Ovary (tissue), 9 donors: ENCODE data around the gene ANKRD44. TPM values are rescaled to one million over a fixed set of nuclear protein-coding genes. Genes with fewer than 3 reads are reported as not detected.

Experiments used
- DNase-seq, 5 donors: peaks; one replicate each; pipeline ENCODE4 v3.0.0-alpha.2; 2019 to 2020
- H3K27ac ChIP-seq, 2 donors: fragments of 200-600 bp; one replicate each; pipeline versions ENCODE4 v1.5.1 to v1.8.0; 2019 to 2022
- H3K27me3 ChIP-seq: fragments of 200-600 bp; one replicate; pipeline ENCODE4 v1.8.0; 2022
- H3K36me3 ChIP-seq: fragments of 200-600 bp; sonication (generic); one replicate; pipeline ENCODE4 v1.5.1; 2019
- H3K4me1 ChIP-seq: one replicate; pipeline ENCODE4 v1.8.1; 2013; ENCODE audit warnings: mild to moderate bottlenecking, moderate library complexity; ENCODE audit not compliant: insufficient read depth
- H3K4me3 ChIP-seq: fragments of 200-600 bp; sonication (generic); one replicate; pipeline ENCODE4 v1.5.1; 2017
- H3K9me3 ChIP-seq, 2 donors: fragments of 200-600 bp in 1 of 2; sonication (generic) in 1 of 2; one replicate each; pipeline versions ENCODE4 v1.5.1 to v1.8.1; 2013 to 2019; ENCODE audit warnings: mild to moderate bottlenecking in 1 of 2, moderate library complexity in 1 of 2
- CTCF ChIP-seq, 3 donors: fragments of 450-650 bp in 2 of 3; fragments of 200-600 bp in 1 of 3; IDR thresholded peaks; one replicate each; pipeline versions ENCODE4 v1.5.1 to v1.8.0; 2016 to 2022; ENCODE audit warnings: antibody characterized with exemption in 3 of 3, mild to moderate bottlenecking in 1 of 3
- EP300 ChIP-seq: sonication (generic); formaldehyde crosslinking; IDR thresholded peaks from one replicate; pipeline ENCODE4 v1.6.1; 2017; ENCODE audit warnings: antibody characterized with exemption
- POLR2A ChIP-seq: fragments of 450-650 bp; IDR thresholded peaks from one replicate; pipeline ENCODE4 v1.6.1; 2017; ENCODE audit warnings: antibody characterized with exemption, mild to moderate bottlenecking, moderate library complexity
- WGBS, 3 donors: extraction: QIAGEN DNeasy Blood & Tissue Kit in 1 of 3; methylation state at CpG; one replicate each; pipeline versions ENCODE4 v1.1.5 to v1.1.7; 2013 to 2017; 5-methylcytosine and 5-hydroxymethylcytosine counted together
- intact Hi-C, 4 donors: fragments of 100-400 bp; cut with DNase I; formaldehyde crosslinking; loops; one replicate each; pipeline versions ENCODE4 v1.11.0 to v1.15.1; 2022 to 2023
- polyA plus RNA-seq, 2 donors: library from polyadenylated mRNA; stranded (reverse); fragments of 200-250 nt in 1 of 2; fragments of 350-450 nt in 1 of 2; fragmentation: Illumina TruSeq in 1 of 2; extraction: RNeasy Lipid Tissue Mini Kit (QIAGEN cat#74804) in 1 of 2; gene quantifications; one replicate each; pipeline ENCODE4 v1.2.3, GENCODE V29; 2013 to 2014
- total RNA-seq, 7 donors: library from RNA; depleted of rRNA in 2 of 7; stranded (reverse); fragments of >200 nt in 2 of 7; fragmentation: NEBNext Ultra II Directional in 3 of 7; extraction: Animal tissue kit (Norgen Biotek cat#: 25700) in 3 of 7; gene quantifications; one replicate each; pipeline versions ENCODE4 v1.1.0 to v1.2.4, GENCODE V29; 2016 to 2023
- donor health status: DM: no; HTN: no; CAD: no; lungs with moderate emphysema.
- donor health status: DM: no; HTN: no; CAD: no.
- donor health status: Bipolar disorder and iron deficiency.
- donor health status: DM: yes; HTN: yes; CAD: no.
- donor health status: DM: no; HTN: no; CAD: no.
- donor health status: DM: yes; HTN: yes; CAD: no.

Gene ANKRD44
- total and polyA plus RNA-seq, 9 donors, result 2.6 to 60.0 (median 11.1) TPM

DNA sequence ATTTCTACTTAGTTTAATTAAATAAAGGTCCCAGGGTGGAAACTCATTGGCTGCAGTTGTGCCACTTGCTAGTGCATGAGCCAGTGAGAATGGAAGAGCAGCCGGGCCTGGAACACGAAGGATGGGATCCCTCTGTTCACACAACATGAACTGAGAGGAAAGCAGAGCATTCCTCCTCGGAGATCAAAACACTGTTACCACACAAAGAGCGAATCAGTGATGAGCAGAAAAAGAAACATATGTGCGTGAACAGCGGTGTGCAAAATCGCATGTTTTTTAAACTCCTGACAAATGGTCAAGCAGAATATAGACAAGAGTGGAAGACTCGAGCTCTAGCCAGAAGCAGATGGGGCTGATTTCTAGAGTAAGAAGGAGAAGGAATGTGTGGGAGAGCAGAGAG, 28.4 kb upstream of the ANKRD44 start:
- Histone ChIP-seq H3K27ac (no peak overlapping the region), H3K4me3 (no peak overlapping the region), H3K9me3 (no peaks in the 10 kb centered on the region), H3K36me3 (no peaks in the 10 kb centered on the region), H3K27me3 (no peaks in the 10 kb centered on the region), H3K4me1 (no peaks in the 10 kb centered on the region)
- TF ChIP-seq POLR2A (no peak), CTCF (IDR thresholded peaks at IDR 0.05) (no peak)
- intact Hi-C loops, result no loop called here
- DNase-seq, result no peak
- WGBS, 3 donors, result 21 to 44% (median 25%) methylated on average over 8 of the region's 8 CpGs

DNA sequence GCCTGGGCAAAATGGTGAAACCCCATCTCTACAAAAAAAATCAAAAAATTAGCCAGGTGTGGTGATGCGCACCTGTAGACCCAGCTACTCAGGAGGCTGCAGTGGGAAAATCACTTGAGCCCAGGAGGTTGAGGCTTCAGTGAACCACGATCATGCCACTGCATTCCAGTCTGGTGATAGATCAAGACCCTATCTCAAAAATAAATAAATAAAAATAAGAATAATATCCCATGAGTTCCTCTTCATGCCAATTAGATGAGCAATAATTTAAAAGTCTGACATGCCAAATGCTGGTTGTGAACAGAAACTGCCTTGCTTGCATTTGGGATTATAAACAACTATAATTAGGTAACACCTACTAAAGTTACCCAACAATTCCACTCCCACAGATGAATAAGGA, 22.1 kb upstream of the ANKRD44 start:
- H3K4me3 ChIP-seq, result no peak overlapping the region
- H3K27me3 ChIP-seq, result no peaks in the 10 kb centered on the region
- TF ChIP-seq EP300, result no peak
- TF ChIP-seq CTCF (IDR thresholded peaks at IDR 0.05), result no peak
- TF ChIP-seq POLR2A, result no peak
- intact Hi-C loops, result no loop called here
- no peak overlapping the region for H3K27ac ChIP-seq
- WGBS, 3 donors, result 72 to 78% (median 75%) methylated on average over 2 of the region's 2 CpGs
- no peaks in the 10 kb centered on the region for H3K9me3 ChIP-seq
- no peaks in the 10 kb centered on the region for H3K36me3 ChIP-seq
- no peaks in the 10 kb centered on the region for H3K4me1 ChIP-seq
- no peak for DNase-seq

GRCh38 chr2:197328461-197328860, 17.9 kb upstream of the ANKRD44 start:
- TF ChIP-seq POLR2A (no peak), CTCF (IDR thresholded peaks at IDR 0.05) (no peak), EP300 (no peak)
- 88 to 91% (median 91%) methylated on average over 5 of the region's 5 CpGs for WGBS, 3 donors

GRCh38 chr2:197327472-197328098, 17.0 kb upstream of the ANKRD44 start:
- Histone ChIP-seq H3K27me3 (no peaks in the 10 kb centered on the region), H3K27ac (no peak overlapping the region), H3K36me3 (no peaks in the 10 kb centered on the region), H3K9me3 (no peaks in the 10 kb centered on the region), H3K4me3 (no peak overlapping the region), H3K4me1 (no peaks in the 10 kb centered on the region)
- WGBS, 3 donors, result 51 to 64% (median 52%) methylated on average over 1 of the region's 1 CpG
- intact Hi-C loops, result no loop called here
- no peak for DNase-seq
- no peak for TF ChIP-seq CTCF (IDR thresholded peaks at IDR 0.05)
- TF ChIP-seq EP300, result no peak
- TF ChIP-seq POLR2A, result no peak

More at GRCh38 chr2:197328461-197328860, 17.9 kb upstream of the ANKRD44 start:
- DNase-seq, result no peak
- no peak overlapping the region for H3K27ac ChIP-seq
- intact Hi-C loops, result no loop called here
- H3K36me3 ChIP-seq, result no peaks in the 10 kb centered on the region
- no peak overlapping the region for H3K4me3 ChIP-seq
- no peaks in the 10 kb centered on the region for H3K9me3 ChIP-seq
- H3K4me1 ChIP-seq, result no peaks in the 10 kb centered on the region
- H3K27me3 ChIP-seq, result no peaks in the 10 kb centered on the region
